GM23338 (cell line): ENCODE measurements around the gene SEMA3E. TPM values are rescaled to one million over a fixed set of nuclear protein-coding genes. Genes with fewer than 3 reads are reported as not detected.

Source experiments
- ATAC-seq: fragments of 200-7000 bp; cut with Tn5 transposase; 3 replicates; pipeline ENCODE4 v1.9.1; 2020
- DNase-seq: peaks from one replicate; pipeline ENCODE4 v3.0.0-alpha.2; 2015; ENCODE audit warnings: low spot score
- H2AFZ ChIP-seq: fragments of 200-600 bp; sonication (generic); 2 replicates; pipeline ENCODE4 v1.8.0; 2016; ENCODE audit warnings: antibody characterized with exemption, mild to moderate bottlenecking, moderate library complexity
- H3F3A ChIP-seq: fragments of 200-600 bp; sonication (generic); replicated peaks from 2 replicates; pipeline ENCODE4 v1.8.0; 2017; ENCODE audit warnings: antibody characterized with exemption, mixed run types, low read depth
- H3K27ac ChIP-seq: fragments of 200-600 bp; sonication (generic); 2 replicates; pipeline ENCODE4 v1.6.1; 2016; ENCODE audit warnings: low read depth
- H3K27me3 ChIP-seq: fragments of 200-600 bp; sonication (generic); 2 replicates; pipeline ENCODE4 v1.8.0; 2016; ENCODE audit warnings: mild to moderate bottlenecking, mixed run types, moderate library complexity; ENCODE audit not compliant: insufficient read depth
- H3K36me3 ChIP-seq: fragments of 200-600 bp; sonication (generic); 2 replicates; pipeline ENCODE4 v1.8.0; 2016; ENCODE audit warnings: mild to moderate bottlenecking; ENCODE audit not compliant: insufficient read depth
- H3K4me1 ChIP-seq: fragments of 200-600 bp; sonication (generic); 2 replicates; pipeline ENCODE4 v1.8.0; 2016; ENCODE audit warnings: mild to moderate bottlenecking, moderate library complexity; ENCODE audit not compliant: insufficient read depth
- H3K4me2 ChIP-seq: fragments of 200-600 bp; sonication (generic); 2 replicates; pipeline ENCODE4 v1.7.1; 2017; ENCODE audit warnings: mixed run types
- H3K4me3 ChIP-seq: fragments of 200-600 bp; sonication (generic); 2 replicates; pipeline ENCODE4 v1.6.1; 2016; ENCODE audit warnings: mixed run types
- H3K79me2 ChIP-seq: fragments of 200-600 bp; sonication (generic); replicated peaks from 2 replicates; pipeline ENCODE4 v1.8.0; 2017; ENCODE audit warnings: mild to moderate bottlenecking; ENCODE audit not compliant: insufficient read depth
- H3K9me2 ChIP-seq: fragments of 200-600 bp; sonication (generic); 2 replicates; pipeline ENCODE4 v1.8.0; 2017; ENCODE audit not compliant: insufficient read depth
- H4K20me1 ChIP-seq: fragments of 200-600 bp; sonication (generic); replicated peaks from 2 replicates; pipeline ENCODE4 v1.8.0; 2017; ENCODE audit warnings: mild to moderate bottlenecking; ENCODE audit not compliant: insufficient read depth
- H3K27ac Mint-ChIP-seq: 2 replicates; pipeline ENCODE4 v1.8.0; 2020; ENCODE audit warnings: inconsistent platforms, mild to moderate bottlenecking, moderate library complexity, mixed read lengths
- H3K27me3 Mint-ChIP-seq: 3 replicates; pipeline ENCODE4 v1.8.0; 2022; ENCODE audit warnings: low read depth, mild to moderate bottlenecking, moderate library complexity, mixed read lengths, inconsistent platforms; ENCODE audit not compliant: insufficient read depth, poor library complexity
- H3K36me3 Mint-ChIP-seq: 3 replicates; pipeline ENCODE4 v1.8.0; 2021; ENCODE audit warnings: low read depth, mild to moderate bottlenecking, inconsistent platforms, moderate library complexity, mixed read lengths
- H3K4me1 Mint-ChIP-seq: 3 replicates; pipeline ENCODE4 v1.8.0; 2020; ENCODE audit warnings: mild to moderate bottlenecking, inconsistent platforms, mixed read lengths
- H3K4me3 Mint-ChIP-seq: 3 replicates; pipeline ENCODE4 v1.8.0; 2021; ENCODE audit warnings: moderate library complexity, mild to moderate bottlenecking, inconsistent platforms, mixed read lengths
- H3K9me3 Mint-ChIP-seq: 3 replicates; pipeline ENCODE4 v1.8.0; 2020; ENCODE audit warnings: moderate library complexity, mild to moderate bottlenecking, inconsistent platforms, mixed read lengths
- ETS1 ChIP-seq: IDR thresholded peaks from 2 replicates; pipeline ENCODE4 v1.6.1; 2016; ENCODE audit warnings: antibody characterized with exemption
- EZH2 ChIP-seq: fragments of 200-600 bp; sonication (generic); IDR thresholded peaks from one replicate; pipeline ENCODE4 v1.8.0; 2017; ENCODE audit warnings: antibody characterized with exemption, mild to moderate bottlenecking, low read depth; ENCODE audit not compliant: unreplicated experiment
- EZH2phosphoT487 ChIP-seq: fragments of 200-600 bp; sonication (generic); IDR thresholded peaks from one replicate; pipeline ENCODE4 v1.8.1; 2018; ENCODE audit warnings: antibody characterized with exemption; ENCODE audit not compliant: unreplicated experiment
- JUNB ChIP-seq: IDR thresholded peaks from one replicate; pipeline ENCODE4 v1.6.1; 2016; ENCODE audit warnings: antibody characterized with exemption; ENCODE audit not compliant: unreplicated experiment
- NANOG ChIP-seq: IDR thresholded peaks from 2 replicates; pipeline ENCODE4 v1.6.1; 2016; ENCODE audit warnings: antibody characterized with exemption, borderline replicate concordance
- POLR2AphosphoS5 ChIP-seq: IDR thresholded peaks from 2 replicates; pipeline ENCODE4 v1.6.1; 2016; ENCODE audit warnings: antibody characterized with exemption, low read depth
- STAT1 ChIP-seq: IDR thresholded peaks from one replicate; pipeline ENCODE4 v1.6.1; 2016; ENCODE audit warnings: antibody characterized with exemption; ENCODE audit not compliant: unreplicated experiment
- ZNF462 ChIP-seq: fragments of 250-450 bp; sonication (Bioruptor Pico); IDR thresholded peaks from 2 replicates; pipeline ENCODE4 v1.5.0; 2020; ENCODE audit warnings: mild to moderate bottlenecking, moderate library complexity
- polyA plus RNA-seq: library from polyadenylated mRNA; unstranded; fragments of >200 nt; fragmentation: Nextera tagmentation; extraction: Ambion mirVana; gene quantifications from 2 replicates; pipeline ENCODE4 v1.2.1, GENCODE V29; 2016
- total RNA-seq: library from RNA; depleted of rRNA; stranded (reverse); fragments of >200 nt; shearing (Covaris generic); gene quantifications from 2 replicates; pipeline ENCODE4 v1.2.3, GENCODE V29; 2014
- TF ChIP-seq, protein P1 (sequence below): IDR thresholded peaks from one replicate; pipeline ENCODE4 v1.6.1; 2018; ENCODE audit warnings: antibody characterized with exemption; ENCODE audit not compliant: unreplicated experiment

The SEMA3E gene
- total and polyA plus RNA-seq, 2 experiments from 2014 or later = 5.4 to 15.7 TPM

DNA sequence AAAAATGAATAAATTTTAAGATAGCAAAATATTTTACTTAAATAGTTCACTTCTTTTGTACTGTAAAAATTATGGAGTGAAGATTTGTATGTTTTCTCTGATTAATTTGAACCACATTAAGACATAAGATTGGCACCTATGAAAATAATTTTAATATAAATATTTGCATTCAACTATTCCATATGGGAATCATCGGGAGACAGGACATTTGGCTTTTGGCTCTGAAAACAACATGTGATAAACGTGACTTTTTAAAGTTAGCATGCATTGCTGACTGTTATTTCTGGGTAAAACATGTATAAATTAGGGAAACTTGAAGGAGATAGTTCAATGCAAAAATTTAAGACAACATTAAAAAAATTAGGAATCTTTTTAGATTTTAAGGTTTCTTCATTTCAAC lies 117.2 kb downstream of the SEMA3E start:
- TF ChIP-seq NANOG (no peak), ETS1 (no peak), STAT1 (no peak), POLR2AphosphoS5 (no peak), EZH2phosphoT487 (no peak), ZNF462 (no peak), JUNB (no peak), EZH2 (no peak)
- TF ChIP-seq, protein P1, sequence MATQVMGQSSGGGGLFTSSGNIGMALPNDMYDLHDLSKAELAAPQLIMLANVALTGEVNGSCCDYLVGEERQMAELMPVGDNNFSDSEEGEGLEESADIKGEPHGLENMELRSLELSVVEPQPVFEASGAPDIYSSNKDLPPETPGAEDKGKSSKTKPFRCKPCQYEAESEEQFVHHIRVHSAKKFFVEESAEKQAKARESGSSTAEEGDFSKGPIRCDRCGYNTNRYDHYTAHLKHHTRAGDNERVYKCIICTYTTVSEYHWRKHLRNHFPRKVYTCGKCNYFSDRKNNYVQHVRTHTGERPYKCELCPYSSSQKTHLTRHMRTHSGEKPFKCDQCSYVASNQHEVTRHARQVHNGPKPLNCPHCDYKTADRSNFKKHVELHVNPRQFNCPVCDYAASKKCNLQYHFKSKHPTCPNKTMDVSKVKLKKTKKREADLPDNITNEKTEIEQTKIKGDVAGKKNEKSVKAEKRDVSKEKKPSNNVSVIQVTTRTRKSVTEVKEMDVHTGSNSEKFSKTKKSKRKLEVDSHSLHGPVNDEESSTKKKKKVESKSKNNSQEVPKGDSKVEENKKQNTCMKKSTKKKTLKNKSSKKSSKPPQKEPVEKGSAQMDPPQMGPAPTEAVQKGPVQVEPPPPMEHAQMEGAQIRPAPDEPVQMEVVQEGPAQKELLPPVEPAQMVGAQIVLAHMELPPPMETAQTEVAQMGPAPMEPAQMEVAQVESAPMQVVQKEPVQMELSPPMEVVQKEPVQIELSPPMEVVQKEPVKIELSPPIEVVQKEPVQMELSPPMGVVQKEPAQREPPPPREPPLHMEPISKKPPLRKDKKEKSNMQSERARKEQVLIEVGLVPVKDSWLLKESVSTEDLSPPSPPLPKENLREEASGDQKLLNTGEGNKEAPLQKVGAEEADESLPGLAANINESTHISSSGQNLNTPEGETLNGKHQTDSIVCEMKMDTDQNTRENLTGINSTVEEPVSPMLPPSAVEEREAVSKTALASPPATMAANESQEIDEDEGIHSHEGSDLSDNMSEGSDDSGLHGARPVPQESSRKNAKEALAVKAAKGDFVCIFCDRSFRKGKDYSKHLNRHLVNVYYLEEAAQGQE = no peak
- Mint-ChIP-seq H3K27ac (no peak overlapping the region), H3K9me3 (no peaks in the 10 kb centered on the region), H3K4me1 (no peaks in the 10 kb centered on the region), H3K36me3 (no peaks in the 10 kb centered on the region), H3K4me3 (no peak overlapping the region), H3K27me3 (no peaks in the 10 kb centered on the region)
- H3K36me3 ChIP-seq = no peaks in the 10 kb centered on the region
- no peak for ATAC-seq
- H3K27me3 ChIP-seq = no peaks in the 10 kb centered on the region
- H3F3A ChIP-seq = no peaks in the 10 kb centered on the region
- H4K20me1 ChIP-seq = no peaks in the 10 kb centered on the region
- no peak overlapping the region for H3K27ac ChIP-seq
- no peak overlapping the region for H3K4me2 ChIP-seq
- H3K9me2 ChIP-seq = no peaks in the 10 kb centered on the region
- no peak for DNase-seq
- no peaks in the 10 kb centered on the region for H3K4me1 ChIP-seq
- H3K4me3 ChIP-seq = no peak overlapping the region
- H3K79me2 ChIP-seq = no peaks in the 10 kb centered on the region
- no peak overlapping the region for H2AFZ ChIP-seq
